ENCODE results near the gene UBE3B.
A peak's percentile ranks its signal among the peaks of the same experiment; 100 is the strongest.

UBE3B gene

GRCh38 chr12:109497675-109498074, 20.2 kb downstream of the UBE3B start:
- DNase-seq (ENCODE audit: low spot score), result no peak

- DNase-seq (ENCODE audit: low spot score), result no peak
Observed at GRCh38 chr12:109500406-109501185, 23.2 kb downstream of the UBE3B start.

GRCh38 chr12:109501299-109501698, 23.9 kb downstream of the UBE3B start:
- DNase-seq (ENCODE audit: low spot score), result no peak

GRCh38 chr12:109502332-109502731, 24.9 kb downstream of the UBE3B start:
- no peak for DNase-seq (ENCODE audit: low spot score)

- DNase-seq (ENCODE audit: low spot score), result no peak
Observed at GRCh38 chr12:109503611-109504010, 26.2 kb downstream of the UBE3B start.

GRCh38 chr12:109504068-109504467, 26.6 kb downstream of the UBE3B start:
- no peak for DNase-seq (ENCODE audit: low spot score)

GRCh38 chr12:109510196-109510595, 32.8 kb downstream of the UBE3B start:
- no peak for DNase-seq (ENCODE audit: low spot score)

GRCh38 chr12:109512608-109513007, 35.2 kb downstream of the UBE3B start:
- DNase-seq (ENCODE audit: low spot score), result no peak

GRCh38 chr12:109513051-109513450, 35.6 kb downstream of the UBE3B start:
- DNase-seq (ENCODE audit: low spot score), result no peak

GRCh38 chr12:109513977-109514376, 36.5 kb downstream of the UBE3B start:
- no peak for DNase-seq (ENCODE audit: low spot score)

GRCh38 chr12:109517619-109518018, 40.2 kb downstream of the UBE3B start:
- no peak for DNase-seq (ENCODE audit: low spot score)

GRCh38 chr12:109518820-109519665, 41.6 kb downstream of the UBE3B start:
- peak; percentile 28 for DNase-seq (ENCODE audit: low spot score)

GRCh38 chr12:109519787-109520186, 42.4 kb downstream of the UBE3B start:
- no peak for DNase-seq (ENCODE audit: low spot score)

GRCh38 chr12:109521831-109522230, 44.4 kb downstream of the UBE3B start:
- no peak for DNase-seq (ENCODE audit: low spot score)

GRCh38 chr12:109523071-109523470, 45.6 kb downstream of the UBE3B start:
- DNase-seq (ENCODE audit: low spot score), result no peak

GRCh38 chr12:109523504-109523903, 46.1 kb downstream of the UBE3B start:
- DNase-seq (ENCODE audit: low spot score), result no peak

GRCh38 chr12:109524466-109525278, 47.2 kb downstream of the UBE3B start:
- no peak for DNase-seq (ENCODE audit: low spot score)

- DNase-seq (ENCODE audit: low spot score), result no peak
Observed at GRCh38 chr12:109525279-109525585, 47.8 kb downstream of the UBE3B start.

GRCh38 chr12:109527489-109528123, 50.2 kb downstream of the UBE3B start:
- DNase-seq (ENCODE audit: low spot score), result no peak

GRCh38 chr12:109529691-109530640, 52.5 kb downstream of the UBE3B start:
- no peak for DNase-seq (ENCODE audit: low spot score)

- no peak for DNase-seq (ENCODE audit: low spot score)
Observed at GRCh38 chr12:109531411-109531810, 54.0 kb downstream of the UBE3B start.
